ENCODE results near the gene ACSF3. TPM values are rescaled to one million over a fixed set of nuclear protein-coding genes. Genes with fewer than 3 reads are reported as not detected.

The ACSF3 gene
- total and polyA plus RNA-seq, 4 donors = 15.3 to 27.3 (median 18.8) TPM

- TF ChIP-seq HNF4A (conservative IDR thresholded peaks at IDR 0.05) (no peak), NR2F2 (IDR thresholded peaks at IDR 0.05) (no peak), RXRA (IDR thresholded peaks at IDR 0.05) (no peak), FOXA2 (IDR thresholded peaks at IDR 0.05) (no peak), ATF3 (IDR thresholded peaks at IDR 0.05) (no peak)
Measured at GRCh38 chr16:89156740-89157645, 63.3 kb downstream of the ACSF3 start (continued).

GRCh38 chr16:89157778-89158177 is 64.1 kb downstream of the ACSF3 start:
- no peaks in the 10 kb centered on the region for H3K9me3 ChIP-seq (ENCODE audit: control insufficient read depth in 4 of 4, low read length in 3 of 4)
- no peaks in the 10 kb centered on the region for H3K27me3 ChIP-seq (ENCODE audit: control insufficient read depth in 4 of 4, insufficient read depth in 4 of 4, low read length in 3 of 4)
- DNase-seq (ENCODE audit: low spot score) = no peak
- H3K9ac ChIP-seq (ENCODE audit: low read depth in 1 of 2, low read length in 2 of 2) = no peak overlapping the region
- no peak overlapping the region for H3K4me3 ChIP-seq (ENCODE audit: low read depth in 1 of 3, low read length in 3 of 3)
- H3K4me1 ChIP-seq (ENCODE audit: control insufficient read depth in 4 of 4, insufficient read depth in 4 of 4, low read length in 3 of 4) = peaks cover 0 to 4% (median 0%) of the 10 kb centered on the region in 4 donors
- H3K27ac ChIP-seq (ENCODE audit: low read depth in 1 of 2, low read length in 2 of 2) = no peak overlapping the region
- 95% methylated on average over 12 of the region's 12 CpGs for WGBS
- no peaks in the 10 kb centered on the region for H3K36me3 ChIP-seq (ENCODE audit: control insufficient read depth in 4 of 4, insufficient read depth in 3 of 4, low read depth in 1 of 4, low read length in 3 of 4)
- TF ChIP-seq HNF4A (conservative IDR thresholded peaks at IDR 0.05) (no peak), MAX (IDR thresholded peaks at IDR 0.05) (no peak), RAD21 (IDR thresholded peaks at IDR 0.05) (no peak), JUND (IDR thresholded peaks at IDR 0.05) (no peak), TAF1 (conservative IDR thresholded peaks at IDR 0.05) (no peak), HNF4G (IDR thresholded peaks at IDR 0.05) (no peak), FOXA1 (IDR thresholded peaks at IDR 0.05) (no peak), ZBTB33 (IDR thresholded peaks at IDR 0.05) (no peak), YY1 (IDR thresholded peaks at IDR 0.05) (no peak), NR2F2 (IDR thresholded peaks at IDR 0.05) (no peak), EGR1 (IDR thresholded peaks at IDR 0.05; ENCODE audit: low read depth in 2 of 2) (no peak), GABPA (IDR thresholded peaks at IDR 0.05 in 1 of 2, conservative IDR thresholded peaks at IDR 0.05 in 1 of 2) (no peak), FOXA2 (IDR thresholded peaks at IDR 0.05) (no peak), SP1 (IDR thresholded peaks at IDR 0.05) (no peak)

GRCh38 chr16:89159066-89159849 is 65.6 kb downstream of the ACSF3 start:
- H3K27me3 ChIP-seq (ENCODE audit: control insufficient read depth in 4 of 4, insufficient read depth in 4 of 4, low read length in 3 of 4) = no peaks in the 10 kb centered on the region
- TF ChIP-seq REST (IDR thresholded peaks at IDR 0.05) (no peak), FOXA2 (IDR thresholded peaks at IDR 0.05) (no peak), GABPA (IDR thresholded peaks at IDR 0.05 in 1 of 2, conservative IDR thresholded peaks at IDR 0.05 in 1 of 2) (no peak), HNF4A (conservative IDR thresholded peaks at IDR 0.05) (no peak), JUND (IDR thresholded peaks at IDR 0.05) (no peak), ATF3 (IDR thresholded peaks at IDR 0.05) (no peak), FOXA1 (IDR thresholded peaks at IDR 0.05) (no peak), MAX (IDR thresholded peaks at IDR 0.05) (no peak), ZBTB33 (IDR thresholded peaks at IDR 0.05) (no peak), NR2F2 (IDR thresholded peaks at IDR 0.05) (no peak), HNF4G (IDR thresholded peaks at IDR 0.05) (no peak), TAF1 (conservative IDR thresholded peaks at IDR 0.05) (no peak), SP1 (IDR thresholded peaks at IDR 0.05) (no peak)
- H3K36me3 ChIP-seq (ENCODE audit: control insufficient read depth in 4 of 4, insufficient read depth in 3 of 4, low read depth in 1 of 4, low read length in 3 of 4) = no peaks in the 10 kb centered on the region
- H3K9me3 ChIP-seq (ENCODE audit: control insufficient read depth in 4 of 4, low read length in 3 of 4) = no peaks in the 10 kb centered on the region
- H3K9ac ChIP-seq (ENCODE audit: low read depth in 1 of 2, low read length in 2 of 2) = no peak overlapping the region
- no peak for DNase-seq (ENCODE audit: low spot score)
- H3K4me1 ChIP-seq (ENCODE audit: control insufficient read depth in 4 of 4, insufficient read depth in 4 of 4, low read length in 3 of 4) = peaks cover 0 to 4% (median 0%) of the 10 kb centered on the region in 4 donors
- no peak overlapping the region for H3K27ac ChIP-seq (ENCODE audit: low read depth in 1 of 2, low read length in 2 of 2)
- no peak overlapping the region for H3K4me3 ChIP-seq (ENCODE audit: low read depth in 1 of 3, low read length in 3 of 3)
- 82% methylated on average over 48 of the region's 48 CpGs for WGBS
